ENCODE measurements around the gene TRMT2A.

Gene TRMT2A

GRCh38 chr22:20105456-20106204 lies 11.4 kb downstream of the TRMT2A start:
- Histone ChIP-seq H3K9me3 (replicated peaks; ENCODE audit: insufficient read depth, low read length) (no peaks in the 10 kb centered on the region), H3F3A (ENCODE audit: insufficient read depth, low read length) (peaks cover 12% of the 10 kb centered on the region), H3K27ac (ENCODE audit: low read length) (no peak overlapping the region), H3K9ac (ENCODE audit: low read length) (no peak overlapping the region), H3K4me3 (ENCODE audit: low read length) (no peak overlapping the region), H3K4me2 (ENCODE audit: low read depth, low read length) (no peak overlapping the region), H3K9me2 (replicated peaks; ENCODE audit: insufficient read depth, low read length) (no peaks in the 10 kb centered on the region), H2AFZ (ENCODE audit: low read length) (no peak overlapping the region), H3K4me1 (ENCODE audit: low read length) (no peaks in the 10 kb centered on the region), H3K36me3 (replicated peaks; ENCODE audit: insufficient read depth, low read length) (peaks cover 9% of the 10 kb centered on the region), H3K27me3 (replicated peaks; ENCODE audit: insufficient read depth, low read length) (no peaks in the 10 kb centered on the region), H3K79me2 (ENCODE audit: low read length) (peaks cover 35% of the 10 kb centered on the region), H4K20me1 (ENCODE audit: insufficient read depth, low read length) (no peaks in the 10 kb centered on the region)
- no peak for DNase-seq
- TF ChIP-seq EZH2phosphoT487 (IDR thresholded peaks at IDR 0.05; ENCODE audit: low read length): no peak
- TF ChIP-seq EZH2 (optimal IDR thresholded peaks at IDR 0.05; ENCODE audit: low read depth, low read length): no peak
- TF ChIP-seq CTCF (IDR thresholded peaks at IDR 0.05; ENCODE audit: low read length): no peak

GRCh38 chr22:20102203-20102780 lies 14.7 kb downstream of the TRMT2A start:
- Histone ChIP-seq H3K79me2 (ENCODE audit: low read length) (peaks cover 54% of the 10 kb centered on the region), H2AFZ (ENCODE audit: low read length) (no peak overlapping the region), H3K36me3 (replicated peaks; ENCODE audit: insufficient read depth, low read length) (peaks cover 12% of the 10 kb centered on the region), H3K4me1 (ENCODE audit: low read length) (no peaks in the 10 kb centered on the region), H3K27ac (ENCODE audit: low read length) (no peak overlapping the region), H3K9ac (ENCODE audit: low read length) (no peak overlapping the region), H3K9me3 (replicated peaks; ENCODE audit: insufficient read depth, low read length) (no peaks in the 10 kb centered on the region), H3K4me2 (ENCODE audit: low read depth, low read length) (no peak overlapping the region), H3K9me2 (replicated peaks; ENCODE audit: insufficient read depth, low read length) (no peaks in the 10 kb centered on the region), H4K20me1 (ENCODE audit: insufficient read depth, low read length) (no peaks in the 10 kb centered on the region), H3F3A (ENCODE audit: insufficient read depth, low read length) (no peaks in the 10 kb centered on the region), H3K27me3 (replicated peaks; ENCODE audit: insufficient read depth, low read length) (no peaks in the 10 kb centered on the region), H3K4me3 (ENCODE audit: low read length) (no peak overlapping the region)
- DNase-seq: no peak
- TF ChIP-seq EZH2phosphoT487 (IDR thresholded peaks at IDR 0.05; ENCODE audit: low read length) (no peak), CTCF (IDR thresholded peaks at IDR 0.05; ENCODE audit: low read length) (no peak), EZH2 (optimal IDR thresholded peaks at IDR 0.05; ENCODE audit: low read depth, low read length) (no peak)

- Histone ChIP-seq H4K20me1 (ENCODE audit: insufficient read depth, low read length) (no peaks in the 10 kb centered on the region), H3K36me3 (replicated peaks; ENCODE audit: insufficient read depth, low read length) (peaks cover 14% of the 10 kb centered on the region), H3K4me1 (ENCODE audit: low read length) (no peaks in the 10 kb centered on the region), H3K9me3 (replicated peaks; ENCODE audit: insufficient read depth, low read length) (no peaks in the 10 kb centered on the region), H3K4me3 (ENCODE audit: low read length) (no peak overlapping the region), H2AFZ (ENCODE audit: low read length) (no peak overlapping the region), H3K27me3 (replicated peaks; ENCODE audit: insufficient read depth, low read length) (no peaks in the 10 kb centered on the region), H3K9ac (ENCODE audit: low read length) (no peak overlapping the region), H3K79me2 (ENCODE audit: low read length) (peaks cover 61% of the 10 kb centered on the region), H3K9me2 (replicated peaks; ENCODE audit: insufficient read depth, low read length) (no peaks in the 10 kb centered on the region), H3K27ac (ENCODE audit: low read length) (no peak overlapping the region), H3K4me2 (ENCODE audit: low read depth, low read length) (no peak overlapping the region), H3F3A (ENCODE audit: insufficient read depth, low read length) (no peaks in the 10 kb centered on the region)
- DNase-seq: no peak
- TF ChIP-seq EZH2 (optimal IDR thresholded peaks at IDR 0.05; ENCODE audit: low read depth, low read length) (no peak), EZH2phosphoT487 (IDR thresholded peaks at IDR 0.05; ENCODE audit: low read length) (no peak), CTCF (IDR thresholded peaks at IDR 0.05; ENCODE audit: low read length) (no peak)
Measured at GRCh38 chr22:20101638-20102037, 15.4 kb downstream of the TRMT2A start.
